Measurements from ENCODE around the gene ARHGAP4. TPM values are rescaled to one million over a fixed set of nuclear protein-coding genes. Genes with fewer than 3 reads are reported as not detected.

Gene ARHGAP4
- total and polyA plus RNA-seq, 10 of the 15 experiments (the other 5 are each of a cell fraction or from before 2014, with no cell fraction given) = 0.71 to 120 (median 44.3) TPM

- ATAC-seq = no peak
- ChIA-PET RAD21 (ENCODE audit: unreplicated experiment) (no interaction called here), POLR2A (no interaction called here), CTCF (interaction anchor here (4.4 kb wide), 1 partner anchor 16 kb away, joined by 28 read pairs; no protein-coding TSS in a partner anchor), SMC1A (ENCODE audit: uncharacterized antibody, unreplicated experiment) (no interaction called here)
- intact Hi-C loops (cut with micrococcal nuclease; ENCODE audit: unreplicated experiment) = no loop called here
- FAIRE-seq = no peak
- H3K9me3 ChIP-seq (replicated peaks; ENCODE audit: control insufficient read depth, insufficient read depth, low read length) = no peaks in the 10 kb centered on the region; the same call in 2 of the 3 replicates
- H3K4me2 ChIP-seq (ENCODE audit: control insufficient read depth, insufficient read depth) = no peak overlapping the region
- DNase-seq (ENCODE audit: low read depth, low spot score) = no peak
- no TSS peak for BruUV-seq (replicated peaks)
- H3K4me3 ChIP-seq = no peak overlapping the region
- no peak overlapping the region for H3K27ac ChIP-seq (ENCODE audit: control insufficient read depth, insufficient read depth)
- no peaks in the 10 kb centered on the region for H3K27me3 ChIP-seq (replicated peaks in 1 of 2; ENCODE audit: control insufficient read depth in 2 of 2, insufficient read depth in 2 of 2, low read length in 1 of 2)
- H3K79me2 ChIP-seq (ENCODE audit: control insufficient read depth, insufficient read depth, low read length) = peaks cover 18% of the 10 kb centered on the region
- no peak overlapping the region for H3K9ac ChIP-seq (ENCODE audit: control insufficient read depth, insufficient read depth, low read length)
- H3K4me1 ChIP-seq (ENCODE audit: control insufficient read depth, insufficient read depth, low read length) = no peaks in the 10 kb centered on the region; the same call in 1 of the 2 replicates
- H3K36me3 ChIP-seq (ENCODE audit: control insufficient read depth in 2 of 2, insufficient read depth in 2 of 2, low read length in 1 of 2) = peaks cover 0 to 2% of the 10 kb centered on the region in 2 experiments; a peak in 3 of 4 replicates
- no peak overlapping the region for H2AFZ ChIP-seq (ENCODE audit: control insufficient read depth, low read depth, low read length)
- H4K20me1 ChIP-seq (ENCODE audit: control insufficient read depth, insufficient read depth) = no peaks in the 10 kb centered on the region
- in situ Hi-C loops (cut with MboI) = loop anchor here (5.0 kb wide), 1 partner anchor 441 kb away; the partner anchor contains the start of gene FLNA
- WGBS (ENCODE audit: insufficient coverage, insufficient replicate concordance, low lambda C conversion rate, missing lambda C conversion rate) = 95% methylated on average over 13 of the region's 13 CpGs
- no peak for TF ChIP-seq TCF7 (IDR thresholded peaks at IDR 0.05; ENCODE audit: borderline replicate concordance)
- no peak for TF ChIP-seq ZBTB4 (CRISPR knock-in tag; IDR thresholded peaks at IDR 0.05)
- no peak for TF ChIP-seq ZBTB11 (CRISPR knock-in tag; IDR thresholded peaks at IDR 0.05)
- no peak for TF ChIP-seq YY1 (IDR thresholded peaks at IDR 0.05; ENCODE audit: low read depth, low read length)
- TF ChIP-seq E2F4 (IDR thresholded peaks at IDR 0.05; ENCODE audit: low read depth, low read length) = no peak
- no peak for TF ChIP-seq TCF3 (IDR thresholded peaks at IDR 0.05; ENCODE audit: borderline replicate concordance, insufficient read depth, low read depth, low read length)
- TF ChIP-seq JUND (IDR thresholded peaks at IDR 0.05; ENCODE audit: low read depth, low read length) = no peak
- no peak for TF ChIP-seq KLF5 (IDR thresholded peaks at IDR 0.05; ENCODE audit: partially characterized antibody)
- TF ChIP-seq IKZF1 (conservative IDR thresholded peaks at IDR 0.05) = no peak
- no peak for TF ChIP-seq PKNOX1 (IDR thresholded peaks at IDR 0.05)
- no peak for TF ChIP-seq GATAD2B (conservative IDR thresholded peaks at IDR 0.05; ENCODE audit: low read depth)
- TF ChIP-seq SPI1 (IDR thresholded peaks at IDR 0.05; ENCODE audit: borderline replicate concordance, insufficient read depth, low read depth, low read length) = no peak
- no peak for TF ChIP-seq ATF7 (IDR thresholded peaks at IDR 0.05; ENCODE audit: low read depth)
- no peak for TF ChIP-seq IRF3 (IDR thresholded peaks at IDR 0.05)
- TF ChIP-seq PAX5 (IDR thresholded peaks at IDR 0.05; ENCODE audit: borderline replicate concordance, low read depth, low read length) = no peak
Measured at GRCh38 chrX:153931748-153932147, 5.7 kb upstream of the ARHGAP4 start.

Measured in GM12878 (cell line).